ENCODE results near the gene ARHGAP45. TPM values are rescaled to one million over a fixed set of nuclear protein-coding genes. Genes with fewer than 3 reads are reported as not detected.

ARHGAP45 gene
- total and polyA plus RNA-seq, 9 of the 15 experiments (the other 6 are each of a cell fraction or from before 2014, with no cell fraction given), result 0.08 to 22.1 (median 4.2) TPM

DNA sequence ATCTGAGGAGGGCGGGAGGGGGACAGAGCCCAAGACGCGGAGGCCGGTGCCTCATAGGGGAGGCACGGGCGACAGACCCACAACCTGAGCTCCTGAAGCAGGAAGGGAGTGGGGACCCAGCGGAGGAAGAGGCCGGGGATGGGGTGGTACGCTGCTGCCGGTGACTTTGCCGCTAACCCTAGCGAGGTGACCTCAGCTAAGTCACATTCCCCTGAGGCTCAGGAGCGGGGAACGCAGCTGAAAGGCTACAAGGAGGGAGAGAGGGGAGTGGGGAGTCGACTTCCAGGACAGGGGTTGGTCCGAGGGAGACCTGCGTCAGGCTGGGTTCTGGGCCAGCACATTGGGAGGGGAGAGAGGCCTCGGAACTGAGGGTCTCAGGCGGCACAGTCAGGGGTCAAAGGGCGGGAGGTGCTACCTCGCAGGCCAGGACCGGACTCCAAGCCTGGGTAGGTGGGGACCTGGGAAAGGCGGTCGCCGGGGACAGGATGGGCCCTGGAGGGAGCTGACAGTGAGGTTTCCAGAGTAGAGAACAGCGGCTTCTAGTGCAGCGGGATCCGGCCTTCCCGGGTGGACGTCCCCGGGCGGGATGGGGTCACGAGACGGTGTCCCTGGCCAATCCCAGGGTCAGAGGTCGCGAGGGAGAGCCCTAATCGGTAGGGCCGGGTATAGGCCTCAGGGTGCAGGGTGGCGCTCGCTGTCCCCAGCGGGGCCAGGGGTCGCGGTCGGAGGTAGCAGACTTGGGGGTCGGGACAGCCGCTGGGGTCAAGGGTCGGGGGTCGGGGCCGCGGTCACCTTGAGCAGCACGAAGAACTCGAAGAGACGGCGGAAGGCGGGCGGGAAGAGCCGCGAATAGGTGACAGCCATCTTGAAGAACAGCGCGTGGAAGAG lies 46.7 kb upstream of the ARHGAP45 start (continued):
- no peak; the same call in 1 of the 2 replicates for TF ChIP-seq CEBPG (CRISPR knock-in tag; IDR thresholded peaks at IDR 0.05)
- no peak for TF ChIP-seq CEBPG (tag; conservative IDR thresholded peaks at IDR 0.05 in 1 of 2, IDR thresholded peaks at IDR 0.05 in 1 of 2)
- 0 out of 2 replicates have a peak, but pooled peaks have one; percentile 18 for TF ChIP-seq NR3C1 (CRISPR knock-in tag; IDR thresholded peaks at IDR 0.05)
- no peak for TF ChIP-seq ETV5 (CRISPR knock-in tag; IDR thresholded peaks at IDR 0.05; ENCODE audit: low read depth)
- TF ChIP-seq DMBX1 (CRISPR knock-in tag; IDR thresholded peaks at IDR 0.05; ENCODE audit: borderline replicate concordance), result no peak
- no peak for TF ChIP-seq HSF4 (CRISPR knock-in tag; IDR thresholded peaks at IDR 0.05; ENCODE audit: borderline replicate concordance)
- no peak for TF ChIP-seq ZNF699 (CRISPR knock-in tag; IDR thresholded peaks at IDR 0.05; ENCODE audit: insufficient replicate concordance)
- TF ChIP-seq, protein P1, sequence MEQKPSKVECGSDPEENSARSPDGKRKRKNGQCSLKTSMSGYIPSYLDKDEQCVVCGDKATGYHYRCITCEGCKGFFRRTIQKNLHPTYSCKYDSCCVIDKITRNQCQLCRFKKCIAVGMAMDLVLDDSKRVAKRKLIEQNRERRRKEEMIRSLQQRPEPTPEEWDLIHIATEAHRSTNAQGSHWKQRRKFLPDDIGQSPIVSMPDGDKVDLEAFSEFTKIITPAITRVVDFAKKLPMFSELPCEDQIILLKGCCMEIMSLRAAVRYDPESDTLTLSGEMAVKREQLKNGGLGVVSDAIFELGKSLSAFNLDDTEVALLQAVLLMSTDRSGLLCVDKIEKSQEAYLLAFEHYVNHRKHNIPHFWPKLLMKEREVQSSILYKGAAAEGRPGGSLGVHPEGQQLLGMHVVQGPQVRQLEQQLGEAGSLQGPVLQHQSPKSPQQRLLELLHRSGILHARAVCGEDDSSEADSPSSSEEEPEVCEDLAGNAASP (IDR thresholded peaks at IDR 0.05), result no peak
- TF ChIP-seq NR2C1 (IDR thresholded peaks at IDR 0.05), result peak; percentile 93
- peak; percentile 95 for TF ChIP-seq NR2C1 (tag; IDR thresholded peaks at IDR 0.05)
- TF ChIP-seq FOXK1 (CRISPR knock-in tag; IDR thresholded peaks at IDR 0.05; ENCODE audit: borderline replicate concordance), result peak; percentile 62; the same call in 1 of the 2 replicates
- no peak for TF ChIP-seq PYGO2 (tag; IDR thresholded peaks at IDR 0.05)
- peak; percentile 36 for TF ChIP-seq SAP30 (IDR thresholded peaks at IDR 0.05; ENCODE audit: borderline replicate concordance, insufficient read depth, low read depth, low read length, poor library complexity, severe bottlenecking)
- TF ChIP-seq, protein P2, sequence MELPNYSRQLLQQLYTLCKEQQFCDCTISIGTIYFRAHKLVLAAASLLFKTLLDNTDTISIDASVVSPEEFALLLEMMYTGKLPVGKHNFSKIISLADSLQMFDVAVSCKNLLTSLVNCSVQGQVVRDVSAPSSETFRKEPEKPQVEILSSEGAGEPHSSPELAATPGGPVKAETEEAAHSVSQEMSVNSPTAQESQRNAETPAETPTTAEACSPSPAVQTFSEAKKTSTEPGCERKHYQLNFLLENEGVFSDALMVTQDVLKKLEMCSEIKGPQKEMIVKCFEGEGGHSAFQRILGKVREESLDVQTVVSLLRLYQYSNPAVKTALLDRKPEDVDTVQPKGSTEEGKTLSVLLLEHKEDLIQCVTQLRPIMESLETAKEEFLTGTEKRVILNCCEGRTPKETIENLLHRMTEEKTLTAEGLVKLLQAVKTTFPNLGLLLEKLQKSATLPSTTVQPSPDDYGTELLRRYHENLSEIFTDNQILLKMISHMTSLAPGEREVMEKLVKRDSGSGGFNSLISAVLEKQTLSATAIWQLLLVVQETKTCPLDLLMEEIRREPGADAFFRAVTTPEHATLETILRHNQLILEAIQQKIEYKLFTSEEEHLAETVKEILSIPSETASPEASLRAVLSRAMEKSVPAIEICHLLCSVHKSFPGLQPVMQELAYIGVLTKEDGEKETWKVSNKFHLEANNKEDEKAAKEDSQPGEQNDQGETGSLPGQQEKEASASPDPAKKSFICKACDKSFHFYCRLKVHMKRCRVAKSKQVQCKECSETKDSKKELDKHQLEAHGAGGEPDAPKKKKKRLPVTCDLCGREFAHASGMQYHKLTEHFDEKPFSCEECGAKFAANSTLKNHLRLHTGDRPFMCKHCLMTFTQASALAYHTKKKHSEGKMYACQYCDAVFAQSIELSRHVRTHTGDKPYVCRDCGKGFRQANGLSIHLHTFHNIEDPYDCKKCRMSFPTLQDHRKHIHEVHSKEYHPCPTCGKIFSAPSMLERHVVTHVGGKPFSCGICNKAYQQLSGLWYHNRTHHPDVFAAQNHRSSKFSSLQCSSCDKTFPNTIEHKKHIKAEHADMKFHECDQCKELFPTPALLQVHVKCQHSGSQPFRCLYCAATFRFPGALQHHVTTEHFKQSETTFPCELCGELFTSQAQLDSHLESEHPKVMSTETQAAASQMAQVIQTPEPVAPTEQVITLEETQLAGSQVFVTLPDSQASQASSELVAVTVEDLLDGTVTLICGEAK (IDR thresholded peaks at IDR 0.05), result 0 out of 2 replicates have a peak, but pooled peaks have one; percentile 8
- TF ChIP-seq, protein P2 (CRISPR knock-in tag; IDR thresholded peaks at IDR 0.05), result no peak
- TF ChIP-seq ELF2 (CRISPR knock-in tag; IDR thresholded peaks at IDR 0.05), result no peak
- no peak for TF ChIP-seq U2AF1 (optimal IDR thresholded peaks at IDR 0.05; ENCODE audit: low read depth, low read length)
